ENCODE measurements around the gene CBR1. TPM values are rescaled to one million over a fixed set of nuclear protein-coding genes. Genes with fewer than 3 reads are reported as not detected.

Gene CBR1
- total RNA-seq, 1 experiment from 2014 or later = 41.1 TPM

- Mint-ChIP-seq H3K9me3 (ENCODE audit: unreplicated experiment) (peaks cover 9% of the 10 kb centered on the region), H3K4me3 (ENCODE audit: unreplicated experiment) (peak overlapping the region; percentile 90), H3K27me3 (ENCODE audit: insufficient read depth, unreplicated experiment) (no peaks in the 10 kb centered on the region), H3K4me1 (ENCODE audit: low read depth, unreplicated experiment) (peaks cover 19% of the 10 kb centered on the region), H3K27ac (ENCODE audit: unreplicated experiment) (peak overlapping the region; percentile 93), H3K36me3 (ENCODE audit: insufficient read depth, unreplicated experiment) (peaks cover 22% of the 10 kb centered on the region)
- H3K36me3 ChIP-seq (ENCODE audit: control insufficient read depth, insufficient read depth, low read length) = peaks cover 1% of the 10 kb centered on the region
- no peaks in the 10 kb centered on the region for H3K9me3 ChIP-seq
- intact Hi-C loops (cut with micrococcal nuclease; ENCODE audit: unreplicated experiment) = loop anchor here (2.0 kb wide), 1 partner anchor 51 kb away; no protein-coding TSS in a partner anchor
- no TSS peak for BruUV-seq (replicated peaks)
- no peak for DNase-seq
- TF ChIP-seq CTCF (IDR thresholded peaks at IDR 0.05; ENCODE audit: insufficient read depth in 1 of 2, low read depth in 1 of 2, low read length in 1 of 2, severe bottlenecking in 1 of 2, unreplicated experiment in 1 of 2) = no peak
- ChIA-PET POLR2A (no interaction called here), CTCF (no interaction called here)
- no peaks in the 10 kb centered on the region for H3K27me3 ChIP-seq (replicated peaks; ENCODE audit: control insufficient read depth, insufficient read depth, low read length)
- H3K4me3 ChIP-seq (ENCODE audit: low read depth, low read length) = no peak overlapping the region
- H3K4me1 ChIP-seq = peaks cover 19% of the 10 kb centered on the region; the same call in 1 of the 2 replicates
These were observed 8.4 kb upstream of the CBR1 start for GRCh38 chr21:36061445-36061844.

GRCh38 chr21:36063375-36064084 is 6.3 kb upstream of the CBR1 start:
- Histone ChIP-seq H3K4me3 (ENCODE audit: low read depth, low read length) (no peak overlapping the region), H3K4me1 (peaks cover 19% of the 10 kb centered on the region; the same call in 1 of the 2 replicates), H3K9me3 (0 out of 2 replicates have a peak, but pooled peaks cover 5% of the 10 kb centered on the region), H3K36me3 (ENCODE audit: control insufficient read depth, insufficient read depth, low read length) (no peaks in the 10 kb centered on the region), H3K27me3 (replicated peaks; ENCODE audit: control insufficient read depth, insufficient read depth, low read length) (no peaks in the 10 kb centered on the region)
- peaks cover 19% of the 10 kb centered on the region for H3K4me1 Mint-ChIP-seq (ENCODE audit: low read depth, unreplicated experiment)
- H3K27me3 Mint-ChIP-seq (ENCODE audit: insufficient read depth, unreplicated experiment) = no peaks in the 10 kb centered on the region
- intact Hi-C loops (cut with micrococcal nuclease; ENCODE audit: unreplicated experiment) = no loop called here
- CTCF ChIA-PET = no interaction called here
- H3K4me3 Mint-ChIP-seq (ENCODE audit: unreplicated experiment) = no peak overlapping the region
- peak in 1 of 2 experiments; percentile 42 for DNase-seq
- no peak for TF ChIP-seq CTCF (IDR thresholded peaks at IDR 0.05; ENCODE audit: insufficient read depth in 1 of 2, low read depth in 1 of 2, low read length in 1 of 2, severe bottlenecking in 1 of 2, unreplicated experiment in 1 of 2)
- H3K27ac Mint-ChIP-seq (ENCODE audit: unreplicated experiment) = no peak overlapping the region
- peaks cover 9% of the 10 kb centered on the region for H3K9me3 Mint-ChIP-seq (ENCODE audit: unreplicated experiment)
- H3K36me3 Mint-ChIP-seq (ENCODE audit: insufficient read depth, unreplicated experiment) = peaks cover 12% of the 10 kb centered on the region
- POLR2A ChIA-PET = interaction anchor here (0.7 kb wide), 1 partner anchor 256 kb away, joined by 3 read pairs; no protein-coding TSS in a partner anchor
- no TSS peak for BruUV-seq (replicated peaks)

- BruUV-seq (replicated peaks) = no TSS peak
- intact Hi-C loops (cut with micrococcal nuclease; ENCODE audit: unreplicated experiment) = no loop called here
- DNase-seq = no peak
- no peak overlapping the region for H3K4me3 ChIP-seq (ENCODE audit: low read depth, low read length)
- no peak overlapping the region for H3K4me3 Mint-ChIP-seq (ENCODE audit: unreplicated experiment)
- H3K9me3 ChIP-seq = peaks cover 9% of the 10 kb centered on the region; the same call in 1 of the 2 replicates
- H3K27me3 Mint-ChIP-seq (ENCODE audit: insufficient read depth, unreplicated experiment) = no peaks in the 10 kb centered on the region
- H3K27ac Mint-ChIP-seq (ENCODE audit: unreplicated experiment) = no peak overlapping the region
- ChIA-PET CTCF (no interaction called here), POLR2A (interaction anchor here (0.7 kb wide), 1 partner anchor 256 kb away, joined by 3 read pairs; no protein-coding TSS in a partner anchor)
- H3K4me1 ChIP-seq = peaks cover 15% of the 10 kb centered on the region; the same call in 1 of the 2 replicates
- H3K27me3 ChIP-seq (replicated peaks; ENCODE audit: control insufficient read depth, insufficient read depth, low read length) = no peaks in the 10 kb centered on the region
- peaks cover 16% of the 10 kb centered on the region for H3K36me3 Mint-ChIP-seq (ENCODE audit: insufficient read depth, unreplicated experiment)
- TF ChIP-seq CTCF (IDR thresholded peaks at IDR 0.05; ENCODE audit: insufficient read depth in 1 of 2, low read depth in 1 of 2, low read length in 1 of 2, severe bottlenecking in 1 of 2, unreplicated experiment in 1 of 2) = no peak
- no peaks in the 10 kb centered on the region for H3K36me3 ChIP-seq (ENCODE audit: control insufficient read depth, insufficient read depth, low read length)
- peaks cover 15% of the 10 kb centered on the region for H3K9me3 Mint-ChIP-seq (ENCODE audit: unreplicated experiment)
- H3K4me1 Mint-ChIP-seq (ENCODE audit: low read depth, unreplicated experiment) = peaks cover 19% of the 10 kb centered on the region
These were observed 5.8 kb upstream of the CBR1 start for GRCh38 chr21:36064085-36064460.

Data from Caco-2 (cell line).